ENCODE data around the gene TUT1.
"Not testable (repeated sequence)": the region's sequence is repeated elsewhere in the genome, so short reads cannot be mapped to it uniquely, and the experiment has no call there.

The TUT1 gene

DNA sequence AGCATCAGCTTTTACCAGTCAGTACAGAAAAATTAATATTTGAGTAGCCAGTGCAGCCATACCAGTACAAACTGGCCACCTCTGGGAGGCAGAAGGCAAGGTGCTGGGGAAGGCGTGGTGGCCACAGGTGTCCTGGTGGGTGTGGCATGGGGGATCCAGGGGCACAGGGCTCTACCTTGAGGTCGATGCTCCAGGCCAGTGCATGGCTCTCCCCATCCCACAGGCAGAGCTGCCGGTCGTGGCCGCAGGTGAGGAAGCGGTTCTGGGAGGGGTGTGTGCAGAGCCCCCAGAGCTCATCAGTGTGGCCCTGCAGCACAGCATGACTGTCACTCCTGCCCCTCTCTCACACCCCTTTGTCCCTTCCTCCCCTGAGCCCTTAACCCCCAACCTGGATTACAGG, 14.1 kb upstream of the TUT1 start:
- no peak for DNase-seq (ENCODE audit: low read depth)

GRCh38 chr11:62604460-62605120, 13.3 kb upstream of the TUT1 start:
- no peak for DNase-seq (ENCODE audit: low read depth)

DNA sequence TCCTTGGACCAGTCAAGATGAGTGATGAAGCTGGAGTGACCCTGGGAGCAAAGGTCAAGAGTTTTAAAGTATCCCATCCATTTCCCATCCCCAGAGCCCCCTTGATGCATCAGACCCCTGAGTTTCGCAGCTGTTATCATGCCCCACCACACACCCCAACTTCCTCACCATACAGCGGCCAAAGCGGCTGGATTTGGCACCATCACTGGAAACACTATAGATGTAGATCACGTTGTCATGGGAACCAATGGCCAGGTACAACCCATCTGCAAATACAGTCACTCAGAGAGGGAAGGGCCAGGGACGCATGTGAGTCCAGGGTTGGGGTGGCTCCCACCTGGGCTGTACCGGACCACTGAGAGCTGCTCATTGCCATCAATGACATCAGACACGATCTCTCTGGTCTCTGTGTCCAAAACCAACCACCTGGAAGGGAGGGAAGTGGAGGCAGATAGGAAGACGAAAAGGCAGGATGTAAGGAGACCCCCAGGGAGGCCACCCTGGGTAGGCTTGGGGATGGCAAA, 12.5 kb upstream of the TUT1 start:
- no peak for DNase-seq (ENCODE audit: low read depth)

GRCh38 chr11:62603072-62603408, 11.7 kb upstream of the TUT1 start:
- no peak for DNase-seq (ENCODE audit: low read depth)

- DNase-seq (ENCODE audit: low read depth) = no peak
Observed at GRCh38 chr11:62602141-62603071, 11.1 kb upstream of the TUT1 start.

- DNase-seq (ENCODE audit: low read depth) = peak; percentile 98
Observed at GRCh38 chr11:62601372-62602140, 10.2 kb upstream of the TUT1 start, which contains the start of gene MTA2. MTA2 (minus strand) TSS chr11:62601865; CDS start chr11:62601450, 415 bp downstream.

GRCh38 chr11:62601122-62601371, 9.7 kb upstream of the TUT1 start:
- peak; percentile 29 for DNase-seq (ENCODE audit: low read depth)

DNA sequence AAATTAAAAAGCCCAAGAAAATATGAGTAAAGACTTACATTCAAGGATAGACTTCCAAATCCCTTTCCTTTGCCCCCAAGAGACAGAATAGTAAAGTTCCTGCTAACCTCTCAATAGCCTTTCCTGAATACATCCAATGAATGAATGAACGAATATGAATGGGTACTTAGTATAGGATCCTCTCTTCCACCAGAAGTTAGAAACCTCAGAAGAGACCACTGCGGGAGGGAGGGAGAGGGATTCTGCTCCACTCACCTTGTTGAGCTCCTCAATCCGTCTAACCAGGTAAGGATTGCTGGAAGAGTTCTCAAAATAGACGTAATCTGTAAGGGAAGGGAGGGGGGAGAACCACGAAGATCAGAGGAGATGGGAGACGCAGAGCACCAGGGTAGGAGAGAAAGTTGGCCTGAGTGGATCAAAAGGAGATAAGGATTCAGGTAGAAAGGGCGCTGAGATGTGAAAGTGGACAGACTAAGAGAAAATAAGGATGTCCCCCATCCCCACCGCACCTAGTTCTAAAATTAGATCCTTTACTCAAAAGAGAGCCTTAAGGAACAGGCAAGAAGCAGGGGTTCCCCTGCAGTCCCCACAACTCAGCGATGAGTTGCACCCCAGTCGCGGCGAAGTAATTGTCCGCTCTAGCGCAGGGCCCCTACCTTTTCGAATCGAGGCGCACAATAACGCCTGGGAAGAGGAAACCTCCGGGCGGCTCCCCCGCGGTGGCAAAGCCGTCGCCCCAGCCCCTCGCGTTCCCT, 9.2 kb upstream of the TUT1 start:
- no peak for DNase-seq (ENCODE audit: low read depth)

DNA sequence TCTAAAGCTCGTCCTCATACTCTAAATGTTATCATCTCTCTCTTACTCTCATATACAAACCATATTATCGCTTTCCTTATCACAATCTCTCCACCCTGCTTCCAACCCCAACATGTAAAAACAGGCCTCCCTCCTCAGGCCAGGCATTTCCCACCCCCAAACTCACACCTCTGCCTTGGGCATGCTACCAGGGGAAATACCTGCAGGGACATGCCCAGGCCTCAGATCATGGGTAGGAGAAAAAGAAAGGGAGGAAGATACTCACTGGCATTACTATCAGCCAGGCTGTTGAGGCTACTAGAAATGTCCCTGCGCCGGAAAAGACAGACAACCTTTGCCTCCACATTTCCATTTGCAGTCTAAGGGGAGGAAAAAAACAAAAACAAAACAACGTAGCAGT, 8.6 kb upstream of the TUT1 start:
- no peak for DNase-seq (ENCODE audit: low read depth)

- peak; percentile 94 for DNase-seq (ENCODE audit: low read depth)
Observed at GRCh38 chr11:62599069-62599696, 7.9 kb upstream of the TUT1 start.

DNA sequence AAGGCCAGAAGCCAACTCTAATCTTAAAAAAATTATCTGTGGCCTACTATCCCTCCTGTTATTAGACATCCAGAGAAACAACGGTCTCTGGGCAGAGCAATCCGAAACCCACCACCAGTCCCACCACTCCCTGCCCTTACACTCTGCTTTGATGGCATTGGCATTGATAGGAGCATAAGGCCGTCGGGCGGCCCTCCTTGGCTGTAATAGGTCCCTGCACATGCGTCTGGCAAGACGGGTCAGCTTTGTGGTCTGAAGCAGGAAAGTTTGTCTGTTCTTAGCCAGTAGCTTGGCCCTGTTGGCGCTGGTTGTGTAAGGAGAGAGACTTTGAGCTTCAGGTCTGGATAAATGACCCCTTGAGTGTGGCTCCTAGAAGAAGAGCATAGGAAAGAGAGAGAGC, 3.8 kb upstream of the TUT1 start:
- DNase-seq (ENCODE audit: low read depth) = no peak

DNA sequence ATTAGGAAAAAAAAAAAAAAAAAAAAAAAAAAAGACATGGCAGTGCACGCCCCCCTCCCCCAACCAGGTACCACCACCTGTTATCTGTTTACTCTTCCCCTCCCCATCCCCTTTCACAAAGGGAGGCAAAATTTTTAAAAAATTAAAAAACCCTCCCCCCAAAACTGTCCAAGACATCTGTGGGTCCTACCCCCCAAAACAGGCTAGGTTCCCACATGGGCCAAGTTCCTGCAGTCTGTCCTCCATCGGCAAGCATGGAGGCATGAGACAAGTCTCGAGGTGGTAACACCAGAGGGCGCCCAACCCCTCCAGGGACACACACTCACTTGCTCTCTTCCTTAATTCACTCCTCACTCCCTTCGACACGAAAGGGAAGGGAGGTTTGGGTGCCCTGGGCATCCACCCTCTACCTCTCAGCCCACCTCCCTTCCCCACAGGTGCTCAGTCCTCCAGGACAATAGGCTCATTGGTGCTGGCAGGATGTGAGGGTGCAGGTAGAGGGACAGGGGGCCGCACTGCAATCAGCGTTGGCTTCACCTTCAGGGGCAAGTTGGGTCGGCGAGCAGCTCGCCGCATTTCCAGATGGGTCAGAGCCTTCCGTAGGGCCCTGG, 2.2 kb upstream of the TUT1 start:
- DNase-seq (ENCODE audit: low read depth) = peak; percentile 70

DNA sequence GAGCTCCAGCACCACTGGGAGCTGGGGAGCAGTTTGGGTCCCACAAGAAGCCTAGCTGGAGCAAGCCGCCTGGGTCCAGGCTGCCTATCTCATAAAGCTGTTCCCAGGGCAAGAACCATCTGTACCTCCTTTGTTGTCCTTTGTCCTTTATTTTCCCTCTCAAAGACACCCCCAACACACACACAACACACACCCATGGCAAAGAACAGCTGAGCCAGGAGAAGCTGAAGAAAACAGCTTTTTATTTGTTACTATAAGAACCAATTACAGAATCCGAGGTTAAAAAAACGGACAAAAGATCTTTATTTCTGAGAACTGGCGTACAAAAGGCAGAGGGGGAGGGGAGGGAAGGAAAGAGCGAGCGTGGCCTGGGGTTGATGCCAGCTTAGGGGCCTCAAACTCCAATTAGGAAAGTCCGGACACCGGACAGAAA, 1.7 kb upstream of the TUT1 start:
- DNase-seq (ENCODE audit: low read depth) = no peak

DNA sequence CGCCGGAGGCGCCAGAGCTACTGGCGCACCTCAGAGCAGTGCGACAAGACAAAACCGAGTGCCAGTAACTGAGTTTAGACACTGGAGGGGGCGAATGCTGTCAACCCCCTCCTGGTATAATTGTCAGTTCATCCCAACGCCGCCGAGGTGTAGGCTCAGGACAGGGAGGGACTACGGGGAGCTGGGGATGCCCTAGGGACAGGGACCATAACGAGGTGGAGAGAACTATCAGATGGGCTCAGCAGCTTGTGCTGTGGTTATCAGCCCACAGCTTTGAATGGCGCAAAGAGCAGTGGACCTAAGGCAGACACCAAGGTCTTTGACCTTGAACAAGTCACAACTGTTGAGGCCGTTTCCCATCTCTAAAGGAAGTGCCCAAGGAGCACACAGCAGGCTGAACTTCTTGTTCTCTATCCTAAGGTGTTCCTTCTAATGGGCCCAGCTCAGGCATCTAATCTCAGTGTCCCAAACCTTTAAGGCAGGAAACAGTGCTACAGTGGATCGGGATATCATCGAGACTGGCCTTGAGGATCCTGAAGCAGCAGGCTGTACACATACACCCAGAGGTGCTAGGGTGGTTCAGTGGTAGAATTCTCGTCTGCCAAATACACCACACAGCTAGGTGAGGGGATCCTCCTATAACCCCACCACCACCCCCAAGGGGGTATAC, 958 bp upstream of the TUT1 start:
- no peak for DNase-seq (ENCODE audit: low read depth)

- DNase-seq (ENCODE audit: low read depth) = no peak
Observed at GRCh38 chr11:62588966-62589637, 2.2 kb downstream of the TUT1 start.

DNA sequence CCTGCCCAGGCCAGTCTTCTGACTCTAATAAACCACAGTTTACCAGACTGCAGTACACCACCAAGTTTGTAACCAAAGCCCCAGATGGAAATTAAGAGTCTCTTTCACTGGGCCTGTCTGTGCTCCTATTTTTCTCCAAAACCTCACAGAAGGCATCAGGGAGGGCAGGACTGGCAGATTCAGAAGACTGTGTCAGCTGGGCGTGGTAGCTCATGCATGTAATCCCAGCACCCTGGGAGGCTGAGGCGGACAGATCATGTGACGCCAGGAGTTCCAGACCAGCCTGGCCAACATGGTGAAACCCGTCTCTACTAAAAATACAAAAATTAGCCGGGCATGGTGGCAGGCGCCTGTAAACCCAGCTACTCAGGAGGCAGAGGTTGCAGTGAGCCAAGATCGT, 6.0 kb downstream of the TUT1 start:
- not testable (repeated sequence) for DNase-seq (ENCODE audit: low read depth)

DNA sequence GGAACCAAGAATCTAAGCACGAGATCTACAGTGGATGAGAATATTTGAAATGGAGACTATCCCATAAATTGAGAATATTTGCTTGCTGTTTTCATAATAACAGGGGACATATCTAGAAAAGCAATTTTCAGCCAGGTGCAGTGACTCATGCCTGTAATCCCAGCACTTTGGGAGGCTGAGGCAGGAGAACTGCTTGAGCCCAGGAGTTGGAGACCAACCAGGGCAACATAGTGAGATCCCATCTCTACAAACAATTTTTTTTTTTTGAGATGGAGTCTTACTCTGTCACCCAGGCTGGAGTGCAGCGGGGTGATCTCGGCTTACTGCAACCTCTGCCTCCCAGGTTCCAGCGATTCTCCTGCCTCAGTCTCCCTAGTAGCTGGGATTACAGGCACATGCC, 9.6 kb downstream of the TUT1 start:
- DNase-seq (ENCODE audit: low read depth) = not testable (repeated sequence)

- DNase-seq (ENCODE audit: low read depth) = no peak
Observed at GRCh38 chr11:62580959-62581715, 10.2 kb downstream of the TUT1 start.

DNA sequence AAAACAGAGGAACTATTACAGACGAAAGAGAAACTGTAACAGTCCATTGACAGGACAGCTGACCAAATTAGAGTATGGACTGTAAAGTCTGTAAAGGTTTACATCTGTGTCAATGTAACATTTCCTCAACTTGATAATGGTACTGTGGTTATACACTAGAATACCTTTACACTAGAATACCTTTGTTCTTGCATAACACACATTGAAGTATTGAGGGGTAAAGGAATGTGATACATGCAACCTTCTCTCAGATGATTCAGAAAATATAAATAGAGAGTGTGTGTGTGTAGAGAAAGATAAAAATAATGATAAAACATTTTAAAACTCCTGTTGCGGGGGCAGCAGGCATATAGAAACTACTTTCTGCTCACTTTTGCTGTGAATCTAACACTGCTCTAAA, 12.1 kb downstream of the TUT1 start:
- no peak for DNase-seq (ENCODE audit: low read depth)

All from activated T-cell treated with anti-CD3 and anti-CD28 coated beads for 1 hour (primary cell).